Esophagus muscularis mucosa (tissue), 4 donors: ENCODE data around the gene CLSTN1. TPM values are rescaled to one million over a fixed set of nuclear protein-coding genes. Genes with fewer than 3 reads are reported as not detected.

Source experiments
- DNase-seq: peaks from one replicate; pipeline ENCODE4 v3.0.0-alpha.2; 2017; ENCODE audit errors: extremely low spot score
- H3K27ac ChIP-seq, 4 donors: fragments of 200-600 bp; sonication (generic); replicated peaks in 1 of 4; 1 replicate in 3 of 4; 2 replicates in 1 of 4; pipeline ENCODE4 v1.5.1; 2016 to 2019; ENCODE audit warnings: mild to moderate bottlenecking in 1 of 4
- H3K27me3 ChIP-seq, 4 donors: fragments of 200-600 bp; sonication (generic); one replicate each; pipeline versions ENCODE4 v1.5.1 to v1.6.0; 2016 to 2019
- H3K36me3 ChIP-seq, 4 donors: fragments of 200-600 bp; sonication (generic); one replicate each; pipeline ENCODE4 v1.5.1; 2016 to 2019
- H3K4me1 ChIP-seq, 4 donors: fragments of 200-600 bp; sonication (generic); one replicate each; pipeline ENCODE4 v1.5.1; 2016 to 2019
- H3K4me3 ChIP-seq, 4 donors: fragments of 200-600 bp; sonication (generic); 1 replicate in 2 of 4; 2 replicates in 2 of 4; pipeline ENCODE4 v1.5.1; 2016 to 2019; ENCODE audit warnings: mild to moderate bottlenecking in 4 of 4, moderate library complexity in 1 of 4
- H3K9me3 ChIP-seq, 4 donors: fragments of 200-600 bp; sonication (generic); 1 replicate in 3 of 4; 2 replicates in 1 of 4; pipeline ENCODE4 v1.5.1; 2016 to 2019
- EP300 ChIP-seq: sonication (generic); formaldehyde crosslinking; IDR thresholded peaks from one replicate; pipeline ENCODE4 v1.6.1; 2017; ENCODE audit warnings: antibody characterized with exemption
- POLR2A ChIP-seq: fragments of 450-650 bp; IDR thresholded peaks from one replicate; pipeline ENCODE4 v1.6.1; 2017; ENCODE audit warnings: antibody characterized with exemption, moderate library complexity, mild to moderate bottlenecking, low read depth
- POLR2AphosphoS5 ChIP-seq, 2 donors: sonication (generic); formaldehyde crosslinking; IDR thresholded peaks; one replicate each; pipeline ENCODE4 v1.6.1; 2017; ENCODE audit warnings: antibody characterized with exemption in 2 of 2
- WGBS: methylation state at CpG from one replicate; pipeline ENCODE4 v1.1.5; 2018; 5-methylcytosine and 5-hydroxymethylcytosine counted together
- intact Hi-C: fragments of 100-400 bp; cut with DNase I; formaldehyde crosslinking; loops from one replicate; pipeline ENCODE4 v1.15.1; 2023
- total RNA-seq, 4 donors: library from RNA; depleted of rRNA; stranded (reverse); fragments of >200 nt; gene quantifications; one replicate each; pipeline versions ENCODE4 v1.1.0 to v1.2.1, GENCODE V29; 2016
- TF ChIP-seq, protein P1 (sequence below), 3 experiments: fragments of 200-600 bp in 2 of 3; fragments of 450-650 bp in 1 of 3; sonication (generic) in 2 of 3; IDR thresholded peaks; one replicate each; pipeline ENCODE4 v1.5.1; 2017 to 2019; ENCODE audit warnings: antibody characterized with exemption in 3 of 3, mild to moderate bottlenecking in 2 of 3, moderate library complexity in 1 of 3

Gene CLSTN1
- total RNA-seq, 4 donors from 2014 or later: 47.1 to 109 (median 72.3) TPM

DNA sequence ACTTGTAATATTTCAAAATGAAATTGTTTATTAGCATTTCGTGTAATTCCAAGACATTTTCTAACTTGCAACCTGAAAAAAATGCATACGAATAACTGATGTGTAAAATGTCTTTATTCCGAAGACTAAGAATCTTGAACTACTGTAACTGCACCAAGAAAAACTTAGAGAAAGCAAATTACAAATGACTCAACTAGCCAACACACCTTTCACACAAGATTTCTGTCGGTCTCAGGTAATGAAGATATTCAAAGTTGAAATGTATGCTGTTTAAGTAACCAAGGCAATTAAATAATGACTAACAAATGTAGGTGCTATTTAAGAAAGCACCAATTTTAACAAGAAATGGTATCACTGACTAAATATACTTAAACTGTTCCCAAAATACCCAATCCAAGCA is 2.1 kb downstream of the CLSTN1 start:
- Histone ChIP-seq H3K36me3 (no peaks in the 10 kb centered on the region), H3K4me3 (peak overlapping the region in 1 of 4 donors; percentile 90), H3K9me3 (no peaks in the 10 kb centered on the region), H3K27me3 (no peaks in the 10 kb centered on the region), H3K27ac (peak overlapping the region in 1 of 4 donors; percentile 98), H3K4me1 (peaks cover 23 to 56% (median 52%) of the 10 kb centered on the region in 4 donors)
- TF ChIP-seq EP300: no peak
- TF ChIP-seq POLR2A: no peak
- no peak for TF ChIP-seq POLR2AphosphoS5 (IDR thresholded peaks at IDR 0.05)
- TF ChIP-seq, protein P1, sequence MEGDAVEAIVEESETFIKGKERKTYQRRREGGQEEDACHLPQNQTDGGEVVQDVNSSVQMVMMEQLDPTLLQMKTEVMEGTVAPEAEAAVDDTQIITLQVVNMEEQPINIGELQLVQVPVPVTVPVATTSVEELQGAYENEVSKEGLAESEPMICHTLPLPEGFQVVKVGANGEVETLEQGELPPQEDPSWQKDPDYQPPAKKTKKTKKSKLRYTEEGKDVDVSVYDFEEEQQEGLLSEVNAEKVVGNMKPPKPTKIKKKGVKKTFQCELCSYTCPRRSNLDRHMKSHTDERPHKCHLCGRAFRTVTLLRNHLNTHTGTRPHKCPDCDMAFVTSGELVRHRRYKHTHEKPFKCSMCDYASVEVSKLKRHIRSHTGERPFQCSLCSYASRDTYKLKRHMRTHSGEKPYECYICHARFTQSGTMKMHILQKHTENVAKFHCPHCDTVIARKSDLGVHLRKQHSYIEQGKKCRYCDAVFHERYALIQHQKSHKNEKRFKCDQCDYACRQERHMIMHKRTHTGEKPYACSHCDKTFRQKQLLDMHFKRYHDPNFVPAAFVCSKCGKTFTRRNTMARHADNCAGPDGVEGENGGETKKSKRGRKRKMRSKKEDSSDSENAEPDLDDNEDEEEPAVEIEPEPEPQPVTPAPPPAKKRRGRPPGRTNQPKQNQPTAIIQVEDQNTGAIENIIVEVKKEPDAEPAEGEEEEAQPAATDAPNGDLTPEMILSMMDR (IDR thresholded peaks at IDR 0.05): no peak
- no peak for DNase-seq
- WGBS: 85% methylated on average over 4 of the region's 4 CpGs
- intact Hi-C loops: no loop called here

DNA sequence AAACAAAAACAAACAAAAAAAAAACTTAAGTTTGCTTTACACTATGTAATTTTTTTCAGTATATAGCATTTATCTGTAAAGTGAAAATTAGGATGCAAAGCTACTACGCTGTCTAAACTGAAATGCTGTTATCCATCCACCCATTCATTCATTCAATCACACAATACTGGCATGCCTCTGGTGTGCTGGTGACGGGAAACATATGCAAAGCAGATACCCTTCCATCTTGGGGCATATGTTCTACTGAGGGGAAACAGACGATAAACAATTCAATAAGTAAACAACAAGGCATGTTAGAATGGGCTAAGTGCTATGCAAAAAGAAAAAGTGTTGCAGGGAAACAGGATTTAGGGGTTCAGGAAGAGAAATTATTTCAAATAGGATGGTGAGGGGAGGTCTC is 3.2 kb downstream of the CLSTN1 start:
- no peak for DNase-seq
- H3K36me3 ChIP-seq: no peaks in the 10 kb centered on the region
- H3K27me3 ChIP-seq: no peaks in the 10 kb centered on the region
- peaks cover 19 to 51% (median 47%) of the 10 kb centered on the region in 4 donors for H3K4me1 ChIP-seq
- TF ChIP-seq POLR2AphosphoS5 (IDR thresholded peaks at IDR 0.05): no peak
- TF ChIP-seq, protein P1 (IDR thresholded peaks at IDR 0.05): no peak
- no peak for TF ChIP-seq POLR2A
- TF ChIP-seq EP300: no peak
- no peak overlapping the region for H3K4me3 ChIP-seq
- no peak overlapping the region for H3K27ac ChIP-seq
- WGBS: 79% methylated on average over 3 of the region's 3 CpGs
- intact Hi-C loops: no loop called here
- H3K9me3 ChIP-seq: no peaks in the 10 kb centered on the region

DNA sequence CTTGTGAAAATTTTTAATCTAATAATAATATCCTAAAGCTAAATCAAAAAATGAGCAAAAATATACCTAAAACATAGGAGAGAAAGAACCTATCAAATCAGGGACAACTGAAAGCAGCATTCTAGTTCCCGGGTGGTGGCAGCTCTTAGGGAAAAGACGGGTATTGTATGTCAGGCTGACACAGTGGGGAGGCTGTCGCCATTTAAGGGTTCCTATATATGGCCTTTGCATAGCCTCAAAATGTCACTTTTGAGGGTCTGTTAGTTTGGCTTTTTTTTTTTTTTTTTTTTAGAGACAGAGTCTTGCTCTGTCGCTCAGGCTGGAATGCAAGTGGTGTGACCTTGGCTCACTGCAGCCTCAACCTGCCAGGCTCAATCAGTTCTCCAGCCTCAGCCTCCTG is 6.0 kb downstream of the CLSTN1 start:
- TF ChIP-seq POLR2AphosphoS5 (IDR thresholded peaks at IDR 0.05) (no peak), EP300 (no peak), POLR2A (no peak)
- TF ChIP-seq, protein P1 (IDR thresholded peaks at IDR 0.05): no peak
- DNase-seq: no peak
- WGBS: 89% methylated on average over 4 of the region's 4 CpGs

DNA sequence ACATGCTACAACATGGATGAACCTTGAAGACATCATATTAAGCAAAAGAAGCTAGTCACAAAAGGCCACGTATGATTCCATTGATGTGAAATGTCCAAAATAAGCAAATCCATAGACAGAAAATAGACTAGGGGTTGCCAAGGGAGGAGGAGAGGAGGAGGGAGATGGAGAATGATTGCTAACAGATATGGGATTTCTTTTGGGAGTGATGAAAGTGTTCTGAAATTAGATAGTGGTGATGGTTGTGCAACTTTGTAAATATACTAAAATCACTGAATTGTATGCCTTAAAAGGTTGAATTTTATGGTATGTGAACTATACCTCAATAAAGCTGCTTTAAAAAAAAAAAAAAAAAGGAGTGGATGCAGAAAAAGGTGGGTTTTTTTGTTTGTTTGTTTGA is 7.6 kb downstream of the CLSTN1 start:
- WGBS: 35% methylated on average over 1 of the region's 1 CpG
- intact Hi-C loops: no loop called here
- Histone ChIP-seq H3K4me1 (peaks cover 12 to 31% (median 28%) of the 10 kb centered on the region in 4 donors), H3K27me3 (no peaks in the 10 kb centered on the region), H3K36me3 (no peaks in the 10 kb centered on the region), H3K4me3 (no peak overlapping the region), H3K27ac (no peak overlapping the region), H3K9me3 (no peaks in the 10 kb centered on the region)
- TF ChIP-seq POLR2AphosphoS5 (IDR thresholded peaks at IDR 0.05): no peak
- TF ChIP-seq POLR2A: no peak
- TF ChIP-seq, protein P1 (IDR thresholded peaks at IDR 0.05): no peak
- no peak for TF ChIP-seq EP300
- no peak for DNase-seq

More for the DNA sequence above, 6.0 kb downstream of the CLSTN1 start:
- H3K4me3 ChIP-seq: no peak overlapping the region
- peaks cover 8 to 38% (median 32%) of the 10 kb centered on the region in 4 donors for H3K4me1 ChIP-seq
- no peaks in the 10 kb centered on the region for H3K9me3 ChIP-seq
- H3K36me3 ChIP-seq: no peaks in the 10 kb centered on the region
- intact Hi-C loops: no loop called here
- H3K27me3 ChIP-seq: no peaks in the 10 kb centered on the region
- H3K27ac ChIP-seq: no peak overlapping the region

DNA sequence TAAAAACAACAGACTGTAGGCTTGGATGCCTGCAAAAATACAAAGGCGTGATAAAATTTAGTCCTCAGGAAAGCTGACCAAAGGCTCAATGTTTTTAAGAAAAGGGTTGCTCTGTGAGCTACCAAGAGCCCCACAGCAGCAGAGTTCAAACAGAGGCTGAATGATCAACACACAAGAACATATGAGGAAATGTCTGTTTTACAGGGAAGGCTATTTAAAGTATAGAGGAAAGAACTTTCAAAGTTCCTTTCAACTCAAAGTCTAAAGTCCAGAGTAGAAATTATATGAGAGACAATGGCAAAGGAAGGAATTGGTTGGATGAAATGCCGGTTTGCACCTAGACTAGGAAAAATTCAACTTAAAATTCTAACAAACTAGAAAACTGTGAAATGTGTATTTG is 8.6 kb downstream of the CLSTN1 start:
- 91% methylated on average over 2 of the region's 2 CpGs for WGBS
- Histone ChIP-seq H3K27me3 (no peaks in the 10 kb centered on the region), H3K9me3 (no peaks in the 10 kb centered on the region), H3K27ac (no peak overlapping the region), H3K36me3 (no peaks in the 10 kb centered on the region), H3K4me3 (no peak overlapping the region), H3K4me1 (peaks cover 20 to 36% (median 31%) of the 10 kb centered on the region in 4 donors)
- intact Hi-C loops: no loop called here
- DNase-seq: no peak
- TF ChIP-seq POLR2AphosphoS5 (IDR thresholded peaks at IDR 0.05) (no peak), EP300 (no peak), POLR2A (no peak)
- TF ChIP-seq, protein P1 (IDR thresholded peaks at IDR 0.05): no peak
